GM12878 (cell line): ENCODE measurements around the gene RAB2B. TPM values are rescaled to one million over a fixed set of nuclear protein-coding genes. Genes with fewer than 3 reads are reported as not detected.

Experiments
- CBX5 ChIP-seq: sonication (generic); IDR thresholded peaks from 2 replicates; pipeline ENCODE4 v1.6.1; 2016; ENCODE audit warnings: low read depth, moderate library complexity, mild to moderate bottlenecking, inconsistent platforms
- EGR1 ChIP-seq, 2 experiments: IDR thresholded peaks; 1 replicate in 1 of 2; 2 replicates in 1 of 2; pipeline ENCODE4 v1.6.1; 2011 to 2012; ENCODE audit warnings: low read depth in 2 of 2, low read length in 2 of 2, borderline replicate concordance in 1 of 2, mild to moderate bottlenecking in 1 of 2, moderate library complexity in 1 of 2
- ESRRA ChIP-seq: IDR thresholded peaks from 2 replicates; pipeline ENCODE4 v1.6.1; 2012; ENCODE audit warnings: mild to moderate bottlenecking, low read length, improper control_type of control experiment
- IKZF1 ChIP-seq: fragments of 450-650 bp; conservative IDR thresholded peaks from 2 replicates; pipeline ENCODE4 v1.6.1; 2017; ENCODE audit warnings: antibody characterized with exemption, mild to moderate bottlenecking
- IKZF2 ChIP-seq, 2 experiments: fragments of 450-650 bp; IDR thresholded peaks; 2 replicates each; pipeline ENCODE4 v1.6.1; 2017; ENCODE audit warnings: mild to moderate bottlenecking in 2 of 2, moderate library complexity in 2 of 2
- NR2F1 ChIP-seq: fragments of 450-650 bp; conservative IDR thresholded peaks from 2 replicates; pipeline ENCODE4 v1.6.1; 2017; ENCODE audit warnings: mild to moderate bottlenecking
- SIX5 ChIP-seq: IDR thresholded peaks from 2 replicates; pipeline ENCODE4 v1.6.1; 2011; ENCODE audit warnings: mild to moderate bottlenecking, low read depth, low read length, moderate library complexity; ENCODE audit not compliant: severe bottlenecking
- SREBF2 ChIP-seq: IDR thresholded peaks from 2 replicates; pipeline ENCODE4 v1.6.1; 2012; ENCODE audit warnings: mild to moderate bottlenecking, low read length
- STAT1 ChIP-seq: fragments of 450-650 bp; conservative IDR thresholded peaks from 2 replicates; pipeline ENCODE4 v1.6.1; 2014; ENCODE audit warnings: antibody characterized with exemption, mild to moderate bottlenecking
- TBL1XR1 ChIP-seq: IDR thresholded peaks from 2 replicates; pipeline ENCODE4 v1.6.1; 2012; ENCODE audit warnings: low read depth, low read length, improper control_type of control experiment
- ZBED1 ChIP-seq: IDR thresholded peaks from 2 replicates; pipeline ENCODE4 v1.6.1; 2016; ENCODE audit warnings: borderline replicate concordance
- polyA plus RNA-seq, 11 experiments: library from polyadenylated mRNA; depleted of rRNA in 4 of 11; unstranded in 6 of 11; stranded (reverse) in 5 of 11; fragments of >200 nt; fragmentation: Nextera tagmentation in 4 of 11; fragmentation: Illumina TruSeq in 1 of 11; extraction: Ambion mirVana in 4 of 11; extraction: Trizol in 1 of 11; gene quantifications; 1 replicate in 1 of 11; 2 replicates in 10 of 11; pipeline versions ENCODE4 v1.2.1 to v1.2.3, GENCODE V29; 2011 to 2016; ENCODE audit warnings: inconsistent platforms in 2 of 11, missing spikeins in 2 of 11, low read depth in 1 of 11
- total RNA-seq, 4 experiments: library from RNA; depleted of rRNA in 3 of 4; stranded (reverse); fragments of >200 nt in 3 of 4; fragmentation: Illumina TruSeq in 1 of 4; extraction: Trizol in 1 of 4; gene quantifications; 2 replicates each; pipeline versions ENCODE4 v1.2.1 to v1.2.3, GENCODE V29; 2013 to 2021
- TF ChIP-seq, protein P1 (sequence below): fragments of 450-650 bp; formaldehyde crosslinking; IDR thresholded peaks from 2 replicates; pipeline ENCODE4 v1.5.0; 2022; ENCODE audit warnings: mild to moderate bottlenecking, missing genetic modification characterization
- TF ChIP-seq, protein P2 (sequence below): IDR thresholded peaks from 2 replicates; pipeline ENCODE4 v1.6.1; 2011; ENCODE audit warnings: borderline replicate concordance, low read depth, mild to moderate bottlenecking, moderate library complexity, mixed read lengths, low read length; ENCODE audit not compliant: insufficient read depth; ENCODE audit errors: extremely low read length
- TF ChIP-seq, protein P3 (sequence below): IDR thresholded peaks from 2 replicates; pipeline ENCODE4 v1.6.1; 2012; ENCODE audit warnings: improper control_type of control experiment, low read depth, low read length; ENCODE audit not compliant: insufficient replicate concordance
- TF ChIP-seq, protein P4 (sequence below): fragments of 450-650 bp; IDR thresholded peaks from 2 replicates; pipeline ENCODE4 v1.6.1; 2017; ENCODE audit warnings: borderline replicate concordance
- TF ChIP-seq, protein P5 (sequence below): fragments of 450-650 bp; IDR thresholded peaks from 2 replicates; pipeline ENCODE4 v1.6.1; 2016; ENCODE audit warnings: mild to moderate bottlenecking

Gene RAB2B
- total and polyA plus RNA-seq, 10 of the 15 experiments (the other 5 are each of a cell fraction or from before 2014, with no cell fraction given): 5.6 to 45.1 (median 12.5) TPM

DNA sequence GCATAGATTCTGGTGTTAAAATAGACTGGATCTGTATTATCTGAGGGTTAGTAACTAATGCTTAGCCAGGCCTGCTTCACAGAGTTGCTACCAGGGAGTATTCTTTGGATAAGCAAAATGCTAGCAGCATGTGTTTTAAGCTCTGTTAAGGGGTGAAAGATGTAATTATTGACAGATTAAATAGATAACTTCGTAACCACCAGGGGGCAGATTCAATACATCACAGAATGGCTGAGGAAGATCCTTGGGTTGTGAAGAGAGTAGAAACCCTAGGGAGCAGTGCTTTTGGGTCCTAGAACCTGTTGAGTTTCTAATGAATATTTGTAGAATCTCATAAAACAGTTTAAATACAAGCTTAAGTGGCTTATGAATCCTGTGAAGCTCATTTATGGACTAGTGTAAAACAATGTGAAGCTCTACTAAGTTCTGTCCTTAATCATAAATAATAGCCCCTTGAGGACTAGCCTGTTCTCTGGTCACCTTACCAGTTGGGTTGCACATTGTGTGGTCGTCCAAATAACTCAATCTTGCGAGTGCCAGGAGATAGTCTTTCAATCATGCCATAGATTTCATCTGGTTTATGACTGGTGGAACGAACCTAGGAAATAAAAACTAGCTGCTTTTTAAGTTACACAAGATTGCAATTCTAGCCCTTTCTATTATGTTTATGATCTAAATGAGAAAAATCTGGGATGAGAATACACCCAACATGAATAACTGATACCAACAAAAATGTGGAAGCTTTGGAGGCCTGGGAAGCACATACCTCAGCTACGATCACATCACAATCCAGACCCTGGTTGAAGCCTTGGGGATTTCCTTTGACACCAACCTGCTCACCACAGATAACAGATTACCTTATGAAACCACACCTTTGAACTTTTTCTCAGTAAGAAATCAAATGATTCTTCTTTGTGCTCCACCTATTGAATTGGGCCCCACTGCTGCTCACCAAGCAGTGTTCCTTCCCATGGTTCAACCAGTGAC is 22.1 kb upstream of the RAB2B start (continued):
- TF ChIP-seq, protein P1, sequence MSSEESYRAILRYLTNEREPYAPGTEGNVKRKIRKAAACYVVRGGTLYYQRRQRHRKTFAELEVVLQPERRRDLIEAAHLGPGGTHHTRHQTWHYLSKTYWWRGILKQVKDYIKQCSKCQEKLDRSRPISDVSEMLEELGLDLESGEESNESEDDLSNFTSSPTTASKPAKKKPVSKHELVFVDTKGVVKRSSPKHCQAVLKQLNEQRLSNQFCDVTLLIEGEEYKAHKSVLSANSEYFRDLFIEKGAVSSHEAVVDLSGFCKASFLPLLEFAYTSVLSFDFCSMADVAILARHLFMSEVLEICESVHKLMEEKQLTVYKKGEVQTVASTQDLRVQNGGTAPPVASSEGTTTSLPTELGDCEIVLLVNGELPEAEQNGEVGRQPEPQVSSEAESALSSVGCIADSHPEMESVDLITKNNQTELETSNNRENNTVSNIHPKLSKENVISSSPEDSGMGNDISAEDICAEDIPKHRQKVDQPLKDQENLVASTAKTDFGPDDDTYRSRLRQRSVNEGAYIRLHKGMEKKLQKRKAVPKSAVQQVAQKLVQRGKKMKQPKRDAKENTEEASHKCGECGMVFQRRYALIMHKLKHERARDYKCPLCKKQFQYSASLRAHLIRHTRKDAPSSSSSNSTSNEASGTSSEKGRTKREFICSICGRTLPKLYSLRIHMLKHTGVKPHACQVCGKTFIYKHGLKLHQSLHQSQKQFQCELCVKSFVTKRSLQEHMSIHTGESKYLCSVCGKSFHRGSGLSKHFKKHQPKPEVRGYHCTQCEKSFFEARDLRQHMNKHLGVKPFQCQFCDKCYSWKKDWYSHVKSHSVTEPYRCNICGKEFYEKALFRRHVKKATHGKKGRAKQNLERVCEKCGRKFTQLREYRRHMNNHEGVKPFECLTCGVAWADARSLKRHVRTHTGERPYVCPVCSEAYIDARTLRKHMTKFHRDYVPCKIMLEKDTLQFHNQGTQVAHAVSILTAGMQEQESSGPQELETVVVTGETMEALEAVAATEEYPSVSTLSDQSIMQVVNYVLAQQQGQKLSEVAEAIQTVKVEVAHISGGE (CRISPR knock-in tag): no peak
- no peak for TF ChIP-seq SIX5
- TF ChIP-seq, protein P2, sequence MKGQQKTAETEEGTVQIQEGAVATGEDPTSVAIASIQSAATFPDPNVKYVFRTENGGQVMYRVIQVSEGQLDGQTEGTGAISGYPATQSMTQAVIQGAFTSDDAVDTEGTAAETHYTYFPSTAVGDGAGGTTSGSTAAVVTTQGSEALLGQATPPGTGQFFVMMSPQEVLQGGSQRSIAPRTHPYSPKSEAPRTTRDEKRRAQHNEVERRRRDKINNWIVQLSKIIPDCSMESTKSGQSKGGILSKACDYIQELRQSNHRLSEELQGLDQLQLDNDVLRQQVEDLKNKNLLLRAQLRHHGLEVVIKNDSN: no peak
- TF ChIP-seq TBL1XR1: no peak
- TF ChIP-seq IKZF1: peak; percentile 39; the same call in 1 of the 2 replicates
- TF ChIP-seq NR2F1: peak; percentile 92
- TF ChIP-seq, protein P3, sequence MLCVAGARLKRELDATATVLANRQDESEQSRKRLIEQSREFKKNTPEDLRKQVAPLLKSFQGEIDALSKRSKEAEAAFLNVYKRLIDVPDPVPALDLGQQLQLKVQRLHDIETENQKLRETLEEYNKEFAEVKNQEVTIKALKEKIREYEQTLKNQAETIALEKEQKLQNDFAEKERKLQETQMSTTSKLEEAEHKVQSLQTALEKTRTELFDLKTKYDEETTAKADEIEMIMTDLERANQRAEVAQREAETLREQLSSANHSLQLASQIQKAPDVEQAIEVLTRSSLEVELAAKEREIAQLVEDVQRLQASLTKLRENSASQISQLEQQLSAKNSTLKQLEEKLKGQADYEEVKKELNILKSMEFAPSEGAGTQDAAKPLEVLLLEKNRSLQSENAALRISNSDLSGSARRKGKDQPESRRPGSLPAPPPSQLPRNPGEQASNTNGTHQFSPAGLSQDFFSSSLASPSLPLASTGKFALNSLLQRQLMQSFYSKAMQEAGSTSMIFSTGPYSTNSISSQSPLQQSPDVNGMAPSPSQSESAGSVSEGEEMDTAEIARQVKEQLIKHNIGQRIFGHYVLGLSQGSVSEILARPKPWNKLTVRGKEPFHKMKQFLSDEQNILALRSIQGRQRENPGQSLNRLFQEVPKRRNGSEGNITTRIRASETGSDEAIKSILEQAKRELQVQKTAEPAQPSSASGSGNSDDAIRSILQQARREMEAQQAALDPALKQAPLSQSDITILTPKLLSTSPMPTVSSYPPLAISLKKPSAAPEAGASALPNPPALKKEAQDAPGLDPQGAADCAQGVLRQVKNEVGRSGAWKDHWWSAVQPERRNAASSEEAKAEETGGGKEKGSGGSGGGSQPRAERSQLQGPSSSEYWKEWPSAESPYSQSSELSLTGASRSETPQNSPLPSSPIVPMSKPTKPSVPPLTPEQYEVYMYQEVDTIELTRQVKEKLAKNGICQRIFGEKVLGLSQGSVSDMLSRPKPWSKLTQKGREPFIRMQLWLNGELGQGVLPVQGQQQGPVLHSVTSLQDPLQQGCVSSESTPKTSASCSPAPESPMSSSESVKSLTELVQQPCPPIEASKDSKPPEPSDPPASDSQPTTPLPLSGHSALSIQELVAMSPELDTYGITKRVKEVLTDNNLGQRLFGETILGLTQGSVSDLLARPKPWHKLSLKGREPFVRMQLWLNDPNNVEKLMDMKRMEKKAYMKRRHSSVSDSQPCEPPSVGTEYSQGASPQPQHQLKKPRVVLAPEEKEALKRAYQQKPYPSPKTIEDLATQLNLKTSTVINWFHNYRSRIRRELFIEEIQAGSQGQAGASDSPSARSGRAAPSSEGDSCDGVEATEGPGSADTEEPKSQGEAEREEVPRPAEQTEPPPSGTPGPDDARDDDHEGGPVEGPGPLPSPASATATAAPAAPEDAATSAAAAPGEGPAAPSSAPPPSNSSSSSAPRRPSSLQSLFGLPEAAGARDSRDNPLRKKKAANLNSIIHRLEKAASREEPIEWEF: no peak
- TF ChIP-seq SREBF2: no peak
- TF ChIP-seq ESRRA: no peak
- TF ChIP-seq CBX5: no peak
- TF ChIP-seq STAT1: no peak
- TF ChIP-seq IKZF2 (IDR thresholded peaks at IDR 0.05): peak; percentile 19 to 58; a peak in 1 of 4 replicates
- TF ChIP-seq, protein P4, sequence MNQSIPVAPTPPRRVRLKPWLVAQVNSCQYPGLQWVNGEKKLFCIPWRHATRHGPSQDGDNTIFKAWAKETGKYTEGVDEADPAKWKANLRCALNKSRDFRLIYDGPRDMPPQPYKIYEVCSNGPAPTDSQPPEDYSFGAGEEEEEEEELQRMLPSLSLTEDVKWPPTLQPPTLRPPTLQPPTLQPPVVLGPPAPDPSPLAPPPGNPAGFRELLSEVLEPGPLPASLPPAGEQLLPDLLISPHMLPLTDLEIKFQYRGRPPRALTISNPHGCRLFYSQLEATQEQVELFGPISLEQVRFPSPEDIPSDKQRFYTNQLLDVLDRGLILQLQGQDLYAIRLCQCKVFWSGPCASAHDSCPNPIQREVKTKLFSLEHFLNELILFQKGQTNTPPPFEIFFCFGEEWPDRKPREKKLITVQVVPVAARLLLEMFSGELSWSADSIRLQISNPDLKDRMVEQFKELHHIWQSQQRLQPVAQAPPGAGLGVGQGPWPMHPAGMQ: no peak
- TF ChIP-seq, protein P5, sequence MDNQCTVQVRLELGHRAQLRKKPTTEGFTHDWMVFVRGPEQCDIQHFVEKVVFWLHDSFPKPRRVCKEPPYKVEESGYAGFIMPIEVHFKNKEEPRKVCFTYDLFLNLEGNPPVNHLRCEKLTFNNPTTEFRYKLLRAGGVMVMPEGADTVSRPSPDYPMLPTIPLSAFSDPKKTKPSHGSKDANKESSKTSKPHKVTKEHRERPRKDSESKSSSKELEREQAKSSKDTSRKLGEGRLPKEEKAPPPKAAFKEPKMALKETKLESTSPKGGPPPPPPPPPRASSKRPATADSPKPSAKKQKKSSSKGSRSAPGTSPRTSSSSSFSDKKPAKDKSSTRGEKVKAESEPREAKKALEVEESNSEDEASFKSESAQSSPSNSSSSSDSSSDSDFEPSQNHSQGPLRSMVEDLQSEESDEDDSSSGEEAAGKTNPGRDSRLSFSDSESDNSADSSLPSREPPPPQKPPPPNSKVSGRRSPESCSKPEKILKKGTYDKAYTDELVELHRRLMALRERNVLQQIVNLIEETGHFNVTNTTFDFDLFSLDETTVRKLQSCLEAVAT: no peak
- no peak for TF ChIP-seq EGR1 (IDR thresholded peaks at IDR 0.05; ENCODE audit: borderline replicate concordance in 1 of 2, low read depth in 2 of 2, low read length in 2 of 2)
- TF ChIP-seq ZBED1: no peak
